ENCODE data around the gene LYPD4. TPM values are rescaled to one million over a fixed set of nuclear protein-coding genes. Genes with fewer than 3 reads are reported as not detected.

LYPD4 gene
- total RNA-seq, 1 experiment from 2014 or later = not detected

- no peak for DNase-seq (ENCODE audit: low read depth)
Observed at GRCh38 chr19:41853344-41853743, 8.9 kb upstream of the LYPD4 start.

DNA sequence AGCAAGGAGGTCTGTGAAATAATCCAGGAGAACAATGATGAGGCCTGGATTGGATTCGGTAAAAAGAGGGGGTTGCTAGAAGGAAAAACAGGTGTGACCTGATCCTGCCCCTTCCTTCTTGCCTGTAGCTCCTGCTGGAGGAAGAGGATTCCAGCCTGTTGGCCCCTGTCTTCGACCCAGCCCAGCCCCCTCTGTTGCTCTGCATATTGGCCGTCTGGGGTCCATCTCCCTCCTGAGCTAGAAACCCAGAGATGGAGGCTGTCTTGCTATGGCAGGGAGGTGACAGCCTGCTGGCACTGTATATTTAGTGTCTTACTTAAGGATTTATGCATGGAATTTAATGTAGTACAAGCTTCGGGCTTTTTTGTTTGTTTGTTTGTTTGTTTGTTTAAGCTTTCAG is 7.0 kb upstream of the LYPD4 start:
- DNase-seq (ENCODE audit: low read depth) = no peak

DNA sequence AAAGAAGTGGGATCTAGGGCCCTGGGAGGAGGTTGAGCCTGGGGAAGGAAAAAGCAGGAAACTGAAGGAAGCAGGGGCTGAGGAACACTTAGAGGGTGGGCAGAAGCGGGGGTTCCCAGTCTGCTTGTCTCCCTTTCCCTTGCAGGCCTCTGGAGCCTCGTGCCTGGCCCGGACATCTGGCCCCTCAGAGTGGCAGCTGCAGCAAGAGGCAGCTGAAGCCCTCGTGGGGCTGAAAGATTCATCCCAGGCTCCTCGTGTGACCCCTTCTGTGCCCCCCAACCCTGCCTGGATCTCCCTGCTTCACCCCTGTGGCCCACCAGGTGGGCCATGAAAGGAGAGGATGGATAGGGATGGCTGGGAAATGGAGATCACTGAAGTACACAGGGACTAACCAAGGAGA is 5.9 kb upstream of the LYPD4 start:
- DNase-seq (ENCODE audit: low read depth) = no peak

DNA sequence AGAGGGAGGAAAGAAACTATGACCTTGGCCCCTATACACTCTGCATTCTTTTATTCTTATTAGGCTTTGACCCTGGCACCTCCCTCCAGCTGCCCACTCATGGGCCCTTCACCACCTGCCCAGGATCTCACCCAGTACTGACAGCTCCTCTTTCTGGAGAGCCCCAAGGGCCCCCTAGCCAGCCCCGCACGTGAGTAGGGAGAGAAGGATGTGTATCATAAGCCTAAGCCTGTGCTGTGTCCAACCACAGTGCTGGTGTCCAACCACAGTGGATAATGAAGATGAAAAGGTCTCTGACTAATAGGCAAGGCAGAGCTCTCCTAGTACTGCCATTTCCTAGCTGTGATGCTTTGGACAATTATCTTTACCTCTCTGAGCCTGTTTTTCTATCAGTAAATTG is 4.6 kb upstream of the LYPD4 start:
- no peak for DNase-seq (ENCODE audit: low read depth)

GRCh38 chr19:41848666-41849065 is 4.2 kb upstream of the LYPD4 start:
- no peak for DNase-seq (ENCODE audit: low read depth)

DNA sequence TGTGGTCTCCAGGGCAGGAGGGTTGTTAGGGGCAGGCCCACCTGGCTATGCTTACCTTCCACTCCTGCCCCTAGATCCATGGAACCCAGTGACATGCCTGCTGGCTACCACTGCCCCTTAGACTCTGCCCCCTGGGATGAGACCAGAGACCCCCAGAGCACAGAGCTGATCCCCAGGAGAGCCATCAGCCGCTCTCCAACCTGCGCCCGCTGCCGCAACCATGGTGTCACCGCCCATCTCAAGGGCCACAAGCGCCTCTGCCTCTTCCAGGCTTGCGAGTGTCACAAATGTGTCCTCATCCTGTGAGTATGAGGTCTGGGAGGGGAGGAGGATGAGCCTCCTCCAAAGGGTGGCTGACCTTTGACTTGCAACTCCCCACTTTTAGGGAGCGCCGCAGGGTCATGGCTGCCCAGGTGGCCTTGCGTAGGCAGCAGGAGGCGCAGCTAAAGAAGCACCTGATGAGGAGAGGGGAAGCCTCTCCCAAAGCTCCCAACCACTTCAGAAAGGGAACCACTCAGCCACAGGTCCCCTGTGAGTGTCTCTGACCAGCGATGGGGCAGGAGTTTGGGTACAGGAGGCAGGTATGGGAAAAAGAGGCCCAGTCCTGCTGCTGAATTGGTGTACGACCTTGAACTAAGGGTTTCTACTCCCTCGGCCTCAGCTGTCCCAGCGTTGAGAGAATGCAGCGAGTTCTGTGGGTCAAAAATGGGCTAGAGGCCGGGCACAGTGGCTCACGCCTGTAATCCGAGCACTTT is 3.0 kb upstream of the LYPD4 start:
- no peak for DNase-seq (ENCODE audit: low read depth)

- no peak for DNase-seq (ENCODE audit: low read depth)
Observed at GRCh38 chr19:41845051-41845590, 638 bp upstream of the LYPD4 start.

DNA sequence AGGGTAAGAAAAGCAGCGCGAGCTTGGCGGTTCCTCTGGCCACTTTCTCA is 343 bp upstream of the LYPD4 start, which contains the start of gene DMRTC2:
DMRTC2 (plus strand) TSS at position 42 of the 50 bp plus-strand sequence. CDS start 2,387 bp downstream, outside the sequence.
- DNase-seq (ENCODE audit: low read depth) = no peak

DNA sequence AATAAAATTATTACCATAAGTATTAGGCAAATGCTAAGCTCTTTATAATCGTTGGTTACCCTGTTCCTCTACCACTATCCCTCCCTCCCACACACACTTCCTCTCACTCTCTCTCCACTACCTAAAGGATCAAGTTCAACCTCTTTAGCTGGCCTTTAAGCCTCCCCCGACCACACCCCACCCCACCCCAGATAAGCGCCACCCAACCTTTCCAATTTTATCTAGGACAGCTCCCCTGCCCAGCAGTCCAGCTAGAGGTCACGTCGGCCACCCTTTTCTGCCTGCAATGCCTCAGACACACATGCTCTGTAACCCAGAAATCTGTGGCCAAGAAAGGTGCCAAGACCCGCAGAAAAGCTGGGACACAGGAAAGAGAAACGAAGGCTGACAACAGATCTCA is 1.1 kb downstream of the LYPD4 start:
- DNase-seq (ENCODE audit: low read depth) = no peak

DNA sequence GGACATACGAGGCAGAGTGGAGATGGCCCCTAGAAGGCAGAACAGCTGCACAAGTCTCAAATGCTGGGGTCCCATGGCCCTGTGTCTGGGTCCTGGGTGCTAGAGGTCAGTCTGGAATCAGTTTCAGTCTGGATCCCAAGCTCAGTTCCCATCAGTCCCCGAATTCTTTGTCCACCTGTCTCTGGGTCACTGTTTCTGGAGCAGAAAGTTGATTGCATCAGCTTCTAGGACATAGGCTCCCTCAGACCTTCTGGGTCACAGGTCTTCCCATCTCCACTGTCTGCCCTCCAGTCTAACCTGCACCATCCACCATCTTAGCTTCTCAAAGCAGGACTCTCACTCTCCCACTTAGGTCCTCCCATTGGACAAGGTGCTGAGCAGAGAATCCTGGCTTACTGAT is 5.3 kb downstream of the LYPD4 start:
- DNase-seq (ENCODE audit: low read depth) = no peak

- no peak for DNase-seq (ENCODE audit: low read depth)
Observed at GRCh38 chr19:41837981-41838708, 6.3 kb downstream of the LYPD4 start.

DNA sequence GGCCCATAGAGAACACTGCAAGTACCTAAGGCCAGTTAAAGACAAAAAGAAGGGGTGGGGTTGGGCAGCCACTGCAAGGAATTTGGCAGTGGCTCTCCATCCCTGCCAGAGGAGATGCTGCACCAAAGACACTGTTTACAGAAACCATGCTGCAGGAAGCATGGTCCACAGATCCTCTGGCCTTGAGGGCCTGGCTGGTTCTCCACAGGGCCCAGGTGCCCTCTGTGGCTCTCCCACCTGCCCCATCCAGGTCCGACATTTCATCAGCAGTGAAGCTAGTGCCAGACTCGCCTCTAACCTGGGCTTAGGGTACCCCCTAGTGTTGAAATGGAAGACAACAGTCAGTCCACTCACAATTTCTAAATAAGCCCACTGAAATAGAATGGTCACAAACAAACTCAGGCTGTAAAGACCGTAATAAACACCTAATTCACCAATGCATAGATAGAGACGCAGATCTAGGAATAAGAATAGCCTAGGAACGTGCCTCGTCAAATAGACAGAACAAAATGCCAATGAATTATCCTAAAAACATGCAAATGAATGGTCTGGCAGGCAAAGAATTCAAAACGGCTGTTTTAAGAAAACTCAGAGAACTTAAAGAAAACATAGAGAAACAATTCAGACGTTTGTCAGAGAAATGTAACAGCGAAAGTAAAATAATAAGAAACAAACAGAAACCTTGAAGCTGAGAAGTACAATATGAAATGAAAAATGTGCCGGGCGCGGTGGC is 23.3 kb downstream of the LYPD4 start:
- peak; percentile 21 for DNase-seq (ENCODE audit: low read depth)

- no peak for DNase-seq (ENCODE audit: low read depth)
Observed at GRCh38 chr19:41816761-41817160, 27.7 kb downstream of the LYPD4 start.

GRCh38 chr19:41815301-41815700 is 29.2 kb downstream of the LYPD4 start:
- no peak for DNase-seq (ENCODE audit: low read depth)

GRCh38 chr19:41813911-41814310 is 30.6 kb downstream of the LYPD4 start:
- DNase-seq (ENCODE audit: low read depth) = no peak

GRCh38 chr19:41811981-41812380 is 32.5 kb downstream of the LYPD4 start:
- DNase-seq (ENCODE audit: low read depth) = no peak

- DNase-seq (ENCODE audit: low read depth) = no peak
Observed at GRCh38 chr19:41811036-41811435, 33.4 kb downstream of the LYPD4 start.

GRCh38 chr19:41810301-41810700 is 34.2 kb downstream of the LYPD4 start:
- DNase-seq (ENCODE audit: low read depth) = no peak

GRCh38 chr19:41808663-41809566 is 35.6 kb downstream of the LYPD4 start:
- no peak for DNase-seq (ENCODE audit: low read depth)

GRCh38 chr19:41807176-41807575 is 37.3 kb downstream of the LYPD4 start:
- no peak for DNase-seq (ENCODE audit: low read depth)

DNA sequence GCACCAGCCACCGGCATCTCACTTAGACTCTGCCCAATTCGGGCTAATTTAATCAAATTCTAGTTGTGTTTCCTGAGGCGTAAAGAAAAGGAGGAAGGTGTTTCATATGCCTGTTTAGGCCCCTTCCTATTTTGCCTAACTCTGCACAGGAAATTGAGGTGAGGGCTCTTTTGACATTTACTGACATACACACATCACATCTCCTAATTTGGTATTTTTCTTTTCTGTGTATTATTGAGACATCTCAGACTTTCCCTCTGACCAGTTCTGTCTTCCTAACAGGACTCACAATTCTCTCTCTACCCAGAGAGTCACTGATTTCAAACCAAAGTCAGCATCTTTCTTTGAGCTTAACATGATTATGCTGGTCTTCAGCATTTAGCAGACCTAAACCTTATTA is 40.1 kb downstream of the LYPD4 start:
- DNase-seq (ENCODE audit: low read depth) = no peak

GRCh38 chr19:41802770-41803169 is 41.7 kb downstream of the LYPD4 start:
- no peak for DNase-seq (ENCODE audit: low read depth)
